Measurements from ENCODE around the gene EXOC4.

EXOC4 gene

DNA sequence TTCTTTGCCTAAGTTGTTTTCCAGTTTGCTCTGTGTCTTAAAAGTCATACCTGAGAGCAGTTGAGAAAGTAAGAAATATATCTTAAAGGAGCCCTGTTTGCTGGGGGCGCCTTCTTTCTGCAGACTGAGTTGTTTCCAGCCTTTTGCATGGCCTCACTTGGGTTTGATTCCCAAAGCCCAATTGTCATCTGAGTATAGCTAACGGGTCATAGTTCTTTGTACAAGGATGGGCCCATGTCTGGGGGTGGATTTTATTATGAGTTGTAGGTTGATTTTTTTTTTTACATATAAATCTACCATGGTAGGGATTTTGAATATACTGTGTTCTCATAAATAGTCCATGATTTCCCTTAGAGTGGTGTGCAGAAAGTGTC, 555.6 kb downstream of the EXOC4 start:
- DNase-seq, result peak; percentile 62

DNA sequence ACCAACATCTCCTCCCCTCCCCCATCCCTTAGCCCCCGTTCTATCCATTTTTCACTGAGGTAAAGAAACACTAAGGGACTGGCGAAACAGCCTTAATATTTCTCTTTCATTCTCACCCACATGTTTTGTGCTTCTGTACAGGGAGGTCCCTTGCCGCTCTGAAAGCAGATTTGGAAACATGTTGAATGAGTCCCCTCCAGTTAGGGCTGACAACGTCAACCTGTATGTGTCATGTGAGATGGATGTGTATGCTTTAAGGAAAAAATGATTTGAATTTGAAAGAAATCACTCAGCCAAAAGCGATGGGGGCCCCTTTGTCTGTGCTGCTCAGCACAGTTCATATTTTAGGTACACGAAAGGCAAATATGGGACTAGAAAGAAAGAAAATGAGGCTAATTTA, 560.0 kb downstream of the EXOC4 start:
- no peak for DNase-seq

- DNase-seq, result no peak
Measured at GRCh38 chr7:133815611-133816210, 562.8 kb downstream of the EXOC4 start.

DNA sequence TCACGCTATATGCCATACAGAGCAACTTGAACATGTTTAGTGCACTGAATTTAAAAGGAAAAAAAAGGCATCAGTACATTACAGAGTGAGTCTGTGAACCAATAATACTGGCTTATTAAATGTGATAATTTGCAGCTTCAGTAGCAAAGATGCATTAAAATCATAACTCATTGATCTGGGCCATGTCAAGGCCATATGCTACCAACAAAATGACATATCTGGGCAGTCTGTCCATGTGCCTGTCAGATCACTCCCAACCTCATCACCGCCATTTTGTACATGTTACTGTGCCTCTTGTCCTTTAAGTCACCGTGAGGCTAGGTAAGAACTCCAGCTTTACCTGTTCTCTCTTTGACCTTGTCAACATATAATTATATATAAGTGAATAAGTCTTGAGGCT, 566.8 kb downstream of the EXOC4 start:
- peak; percentile 98 for DNase-seq

- peak; percentile 19 for DNase-seq
Measured at GRCh38 chr7:133820584-133820983, 567.7 kb downstream of the EXOC4 start.

DNA sequence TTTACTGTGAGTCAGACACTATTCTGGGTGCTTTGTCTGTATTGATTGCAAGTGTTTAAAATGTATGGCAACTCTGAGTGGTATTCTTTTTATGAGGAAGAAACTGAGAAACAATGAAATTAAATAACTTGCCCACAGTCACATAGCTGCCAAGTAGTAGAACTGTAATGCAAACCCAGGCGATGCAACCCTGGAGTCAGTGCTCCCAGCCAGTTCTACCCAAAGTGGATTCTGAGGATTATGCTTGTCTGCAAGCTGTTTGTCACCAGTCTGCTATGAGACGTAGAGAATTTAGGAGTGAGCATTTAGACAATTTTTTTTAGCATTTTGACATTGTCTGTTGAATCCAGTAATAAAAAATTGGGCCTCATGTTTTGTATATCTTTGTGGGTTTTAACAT, 568.3 kb downstream of the EXOC4 start:
- no peak for DNase-seq

- no peak for DNase-seq
Measured at GRCh38 chr7:133822001-133822641, 569.2 kb downstream of the EXOC4 start.

GRCh38 chr7:133822868-133823552, 570.1 kb downstream of the EXOC4 start:
- DNase-seq, result no peak

GRCh38 chr7:133824132-133824531, 571.3 kb downstream of the EXOC4 start:
- no peak for DNase-seq

DNA sequence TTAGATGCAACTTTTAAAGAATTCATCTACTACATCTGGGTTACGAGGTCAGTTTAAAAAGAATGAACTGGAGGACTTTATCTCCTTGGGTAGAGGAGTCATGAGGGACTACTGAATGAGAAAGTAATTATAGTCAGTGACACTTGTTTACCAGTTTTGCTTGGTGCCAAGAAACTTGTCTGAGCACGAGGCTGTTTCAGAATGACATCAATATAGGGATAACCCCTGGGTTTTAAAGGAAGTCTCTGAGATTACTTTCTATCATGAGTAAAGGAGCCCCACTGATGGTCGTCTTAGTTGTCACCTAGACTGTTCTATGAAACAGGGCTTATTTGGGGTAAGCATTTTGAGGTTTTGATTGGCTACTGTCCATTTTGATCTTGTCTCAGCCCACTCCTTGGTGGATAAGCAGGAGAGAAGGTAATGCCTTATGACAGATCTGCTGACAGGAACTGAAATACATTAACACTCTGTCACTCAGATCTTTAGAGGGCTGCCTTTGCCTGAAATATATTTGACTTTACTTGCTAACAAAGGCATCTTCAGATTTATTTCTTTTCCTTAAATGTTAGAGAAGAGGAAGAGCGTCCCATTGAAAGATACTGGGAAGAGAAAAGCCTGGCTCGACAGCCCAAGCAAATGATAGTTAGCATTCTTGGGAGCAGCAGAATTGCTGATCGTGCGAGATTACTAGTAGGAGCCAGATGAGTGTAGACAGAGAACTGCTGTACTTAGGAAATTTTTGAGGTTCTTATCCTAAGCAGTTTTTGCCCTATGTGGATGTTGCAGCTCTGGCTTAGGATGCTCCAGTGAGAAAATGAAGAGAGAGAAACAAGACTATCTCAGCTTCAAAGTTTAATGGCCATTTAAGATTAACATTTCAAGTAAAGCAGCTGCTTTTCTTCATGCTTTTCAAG, 575.1 kb downstream of the EXOC4 start:
- peak; percentile 13 for DNase-seq

DNA sequence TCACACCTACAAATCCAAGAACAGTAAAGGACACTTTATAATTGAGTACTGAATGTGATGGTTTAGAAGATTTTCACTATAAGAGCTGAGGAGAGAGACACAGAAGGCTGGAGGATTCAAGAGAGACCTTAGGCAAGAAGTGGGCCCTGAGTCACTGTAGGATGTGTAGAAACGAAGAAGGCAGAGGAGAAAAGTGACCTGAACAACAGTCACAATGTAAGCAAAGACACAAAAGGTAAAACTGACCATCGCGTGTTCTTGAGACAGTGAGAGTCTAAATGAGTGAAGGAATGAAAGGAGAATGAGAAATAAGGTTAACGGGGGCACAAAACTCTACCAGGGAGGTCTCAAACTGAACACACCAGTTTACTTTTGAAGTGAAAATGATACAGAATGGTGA, 576.0 kb downstream of the EXOC4 start:
- no peak for DNase-seq

- no peak for DNase-seq
Measured at GRCh38 chr7:133829336-133829897, 576.5 kb downstream of the EXOC4 start.

DNA sequence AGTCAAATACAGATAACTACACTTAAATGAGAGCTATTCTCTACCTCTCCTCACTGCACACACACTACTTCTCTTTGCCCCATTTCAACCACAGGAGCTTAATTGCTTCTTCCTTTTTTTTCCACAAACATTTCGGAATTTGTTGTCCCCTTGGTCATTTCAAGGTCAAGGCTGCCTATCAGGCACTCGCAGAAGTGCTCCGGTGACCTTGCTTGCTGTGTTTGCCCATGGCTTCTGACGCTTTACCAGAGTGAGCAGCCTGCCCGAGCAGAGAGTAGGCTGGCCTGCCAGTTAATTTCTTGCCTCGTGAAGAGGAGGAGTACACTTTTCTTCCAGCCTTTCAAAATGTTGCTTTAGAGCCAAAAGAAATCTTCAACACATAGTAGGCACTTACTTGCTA, 577.2 kb downstream of the EXOC4 start:
- peak; percentile 19 for DNase-seq

DNA sequence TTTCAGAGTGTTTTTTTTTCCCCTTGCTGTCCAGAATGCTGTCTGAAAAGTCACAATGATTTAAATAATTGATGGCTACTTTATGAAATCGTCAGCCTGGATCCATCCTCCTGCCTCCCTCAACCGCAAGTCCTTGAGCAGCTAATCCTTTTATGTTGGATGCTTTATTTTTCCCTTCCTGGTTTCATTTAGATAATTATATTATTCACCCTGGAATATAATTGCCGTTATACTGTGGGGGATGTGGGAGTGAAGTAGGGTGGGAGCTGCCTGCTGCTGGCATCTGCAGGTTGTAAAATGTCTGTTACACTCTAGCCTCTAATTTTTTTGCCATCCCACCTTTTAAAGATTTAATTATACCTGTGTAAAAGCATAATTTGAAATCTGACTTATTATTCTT, 583.8 kb downstream of the EXOC4 start:
- DNase-seq, result no peak

DNA sequence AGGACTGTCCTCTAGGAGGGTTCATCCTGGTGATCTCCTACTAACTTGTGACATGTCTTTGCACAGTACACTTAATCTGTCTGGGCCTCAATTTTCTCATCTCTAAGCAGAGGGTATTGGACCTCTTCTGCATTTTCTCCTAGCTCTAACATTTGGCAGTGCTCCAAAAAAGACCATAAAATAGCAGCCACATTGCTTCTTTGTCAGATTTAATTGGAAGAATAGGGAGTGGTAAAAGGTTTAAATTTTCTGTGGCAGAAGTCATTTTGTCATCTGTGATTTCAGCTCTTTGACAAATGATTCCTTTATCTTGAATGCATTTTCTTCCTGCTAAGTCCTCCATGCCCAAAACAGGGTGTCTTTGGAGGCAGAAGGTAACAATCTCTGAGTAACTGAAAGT, 584.3 kb downstream of the EXOC4 start:
- DNase-seq, result peak; percentile 29

GRCh38 chr7:133839121-133839520, 586.2 kb downstream of the EXOC4 start:
- no peak for DNase-seq

GRCh38 chr7:133843341-133843740, 590.5 kb downstream of the EXOC4 start:
- no peak for DNase-seq

DNA sequence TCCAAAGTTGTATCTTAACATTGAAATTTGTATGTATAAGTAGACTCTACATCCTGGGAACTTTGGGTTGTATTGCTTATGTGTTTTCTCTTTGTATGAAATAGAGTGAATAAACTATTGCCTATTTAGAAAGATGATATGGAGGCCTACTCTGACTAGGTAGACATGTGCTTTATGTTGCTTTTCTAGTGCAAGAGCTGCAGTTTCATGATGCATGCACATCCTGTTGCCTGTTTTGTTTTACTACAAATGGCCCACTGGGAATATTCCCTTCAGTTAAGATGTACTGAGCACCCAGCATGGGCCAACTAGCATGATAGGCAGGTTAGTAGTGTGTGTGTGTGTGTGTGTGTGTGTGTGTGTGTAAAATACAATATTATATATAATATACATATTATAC, 592.1 kb downstream of the EXOC4 start:
- DNase-seq, result no peak

DNA sequence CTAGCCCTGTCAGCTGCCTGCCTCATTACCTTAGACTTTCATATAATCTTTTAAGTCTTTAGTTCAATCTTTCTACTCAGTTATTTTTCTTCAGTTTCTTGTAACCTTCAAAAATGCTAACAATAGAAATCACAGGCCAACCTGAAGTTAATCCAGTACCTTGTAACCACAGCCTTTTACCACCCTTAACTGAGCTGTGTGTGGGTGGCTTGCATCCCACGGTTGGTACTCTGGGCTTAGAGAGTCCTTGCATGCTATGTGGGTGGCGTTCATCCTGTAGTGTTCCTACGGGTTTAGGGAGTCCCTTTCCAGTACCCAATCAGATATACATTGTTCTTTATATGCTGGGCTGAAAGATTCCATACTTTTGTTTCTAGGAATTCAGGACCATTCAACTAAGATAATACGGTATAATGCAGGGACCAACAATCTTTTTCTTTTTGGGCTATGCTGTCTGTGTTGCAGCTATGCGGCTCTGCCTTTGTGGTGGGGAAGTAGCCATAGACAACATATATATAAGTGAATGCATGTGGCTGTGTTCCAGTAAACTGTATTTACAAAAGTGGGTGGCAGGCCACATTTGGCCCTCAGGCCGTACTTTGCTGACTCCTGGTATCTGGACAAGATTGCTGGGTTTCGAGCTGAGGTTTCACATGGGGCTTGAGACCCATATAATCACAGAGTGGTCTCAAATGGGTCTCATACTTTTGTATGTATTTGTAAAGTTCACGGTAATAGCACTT, 593.5 kb downstream of the EXOC4 start:
- no peak for DNase-seq

DNA sequence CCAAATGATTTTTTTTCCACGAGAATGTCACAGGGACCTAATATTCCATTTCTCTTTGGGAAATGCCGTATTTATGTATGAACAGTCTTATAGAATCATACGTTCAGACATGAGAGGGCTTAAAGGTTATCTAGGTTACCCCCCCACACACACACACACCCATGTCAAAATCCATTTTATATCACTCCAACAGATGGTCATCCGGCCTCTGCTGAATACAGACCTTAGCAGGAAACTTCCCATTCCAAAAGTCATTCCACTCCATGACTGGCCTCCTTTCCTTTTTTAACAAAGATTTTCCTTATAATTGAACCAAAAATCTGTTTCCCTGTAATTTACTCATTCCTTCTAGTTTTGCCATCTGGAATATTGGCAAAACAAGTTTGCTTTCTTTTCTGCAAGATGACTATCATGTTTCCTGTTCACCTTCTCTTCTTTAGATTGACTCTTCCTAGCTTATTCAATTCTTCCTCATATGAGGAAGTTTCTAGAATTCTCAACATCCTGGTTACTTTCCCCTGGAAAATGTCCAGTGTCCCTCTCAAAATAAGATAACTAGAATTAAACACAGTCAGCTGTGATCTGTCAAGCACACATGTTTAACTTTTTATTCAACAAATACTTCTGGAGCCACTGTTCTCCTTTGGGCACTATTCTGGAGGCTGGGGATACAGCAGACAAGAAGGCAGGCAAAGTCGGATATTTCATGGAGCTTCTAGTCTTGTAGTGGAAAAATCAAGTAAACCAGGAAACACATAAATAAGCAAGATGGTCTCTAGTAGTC, 597.8 kb downstream of the EXOC4 start:
- no peak for DNase-seq

DNA sequence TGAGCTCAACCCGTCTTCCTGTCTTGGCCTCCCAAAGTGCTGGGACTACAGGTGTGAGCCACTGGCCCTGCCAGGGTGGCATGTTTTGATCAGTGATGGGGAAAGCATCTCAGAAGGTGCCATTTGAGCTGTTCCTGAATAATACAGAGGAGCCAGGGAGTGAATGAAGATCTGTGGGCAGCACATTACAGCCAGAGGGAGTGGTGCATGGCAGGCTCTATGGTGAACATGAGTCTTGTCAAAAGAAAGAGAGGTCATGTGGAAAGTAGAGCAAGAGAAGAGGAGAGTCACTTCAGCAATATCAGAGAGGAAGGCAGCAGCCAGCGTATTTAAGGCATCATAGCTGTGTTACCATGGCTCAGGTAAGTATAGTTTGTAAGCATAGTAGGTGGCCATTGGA, 598.5 kb downstream of the EXOC4 start:
- no peak for DNase-seq
